Measurements from ENCODE around the gene NEDD4. TPM values are rescaled to one million over a fixed set of nuclear protein-coding genes. Genes with fewer than 3 reads are reported as not detected.

NEDD4 gene
- polyA plus RNA-seq, 3 donors, result 1.2 to 3.8 (median 1.3) TPM

DNA sequence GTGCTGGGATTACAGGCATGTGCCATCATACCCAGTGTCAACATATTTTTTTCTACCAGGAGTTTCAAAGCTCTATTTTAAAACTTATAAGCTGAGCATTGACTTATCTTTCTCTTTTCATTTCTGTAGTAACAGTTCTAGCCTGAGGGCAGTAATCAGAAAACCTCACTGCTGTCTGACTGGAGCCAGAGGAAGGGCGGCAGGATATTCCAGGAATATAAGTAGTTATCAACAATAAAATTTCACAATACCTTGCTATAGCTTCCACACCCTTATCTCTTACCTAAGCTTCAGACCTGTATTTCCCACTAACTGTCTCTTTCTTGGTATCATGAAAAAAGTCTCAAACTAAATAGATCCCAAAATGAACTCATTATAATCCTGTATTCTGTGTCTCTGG, 5.1 kb upstream of the NEDD4 start:
- no CpG with 5 or more reads among the region's 1 CpG for WGBS (ENCODE audit: insufficient coverage)
- H3K4me1 ChIP-seq (ENCODE audit: control insufficient read depth in 1 of 2, insufficient read depth in 2 of 2, low read length in 2 of 2), result peaks cover 5 to 6% of the 10 kb centered on the region in 2 donors
- H3K36me3 ChIP-seq (replicated peaks in 1 of 2; ENCODE audit: control insufficient read depth in 1 of 2, insufficient read depth in 2 of 2, low read length in 2 of 2), result no peaks in the 10 kb centered on the region
- H3K27me3 ChIP-seq (ENCODE audit: control insufficient read depth in 2 of 2, insufficient read depth in 2 of 2, low read length in 2 of 2), result peaks cover 0 to 2% of the 10 kb centered on the region in 2 donors
- peaks cover 0 to 8% (median 3%) of the 10 kb centered on the region in 3 donors for H3K27me3 Mint-ChIP-seq (ENCODE audit: low read depth in 3 of 3)
- no peaks in the 10 kb centered on the region for H3K36me3 Mint-ChIP-seq
- no peaks in the 10 kb centered on the region for H3K79me2 ChIP-seq (ENCODE audit: insufficient read depth, low read length)
- H3K9ac ChIP-seq (ENCODE audit: insufficient read depth, low read length, poor library complexity, severe bottlenecking), result no peak overlapping the region
- no peak overlapping the region for H3K27ac ChIP-seq (ENCODE audit: low read depth in 1 of 2, low read length in 2 of 2)
- no peaks in the 10 kb centered on the region for H3K9me3 ChIP-seq (replicated peaks in 1 of 2; ENCODE audit: control insufficient read depth in 1 of 2, insufficient read depth in 1 of 2, low read length in 2 of 2)
- no peak overlapping the region for H3K27ac Mint-ChIP-seq
- no peak overlapping the region for H2AFZ ChIP-seq (ENCODE audit: insufficient read depth, low read depth, low read length, poor library complexity, severe bottlenecking)
- no peak overlapping the region for H3K4me3 Mint-ChIP-seq
- intact Hi-C loops (cut with micrococcal nuclease), result loop anchor here in 1 of 2 donors (10.0 kb wide), 1 partner anchor 56 kb away; no protein-coding TSS in a partner anchor
- peaks cover 9% of the 10 kb centered on the region for H3K4me1 Mint-ChIP-seq
- no peaks in the 10 kb centered on the region for H4K20me1 ChIP-seq (ENCODE audit: insufficient read depth, low read length)
- no peak for DNase-seq
- no peak overlapping the region for H3K4me2 ChIP-seq (replicated peaks; ENCODE audit: extremely low read depth, low read length, poor library complexity, severe bottlenecking)
- H3K9me3 Mint-ChIP-seq, result no peaks in the 10 kb centered on the region
- H3K4me3 ChIP-seq (replicated peaks in 1 of 3; ENCODE audit: low read depth in 2 of 3, low read length in 3 of 3), result no peak overlapping the region
- TF ChIP-seq, protein P1, sequence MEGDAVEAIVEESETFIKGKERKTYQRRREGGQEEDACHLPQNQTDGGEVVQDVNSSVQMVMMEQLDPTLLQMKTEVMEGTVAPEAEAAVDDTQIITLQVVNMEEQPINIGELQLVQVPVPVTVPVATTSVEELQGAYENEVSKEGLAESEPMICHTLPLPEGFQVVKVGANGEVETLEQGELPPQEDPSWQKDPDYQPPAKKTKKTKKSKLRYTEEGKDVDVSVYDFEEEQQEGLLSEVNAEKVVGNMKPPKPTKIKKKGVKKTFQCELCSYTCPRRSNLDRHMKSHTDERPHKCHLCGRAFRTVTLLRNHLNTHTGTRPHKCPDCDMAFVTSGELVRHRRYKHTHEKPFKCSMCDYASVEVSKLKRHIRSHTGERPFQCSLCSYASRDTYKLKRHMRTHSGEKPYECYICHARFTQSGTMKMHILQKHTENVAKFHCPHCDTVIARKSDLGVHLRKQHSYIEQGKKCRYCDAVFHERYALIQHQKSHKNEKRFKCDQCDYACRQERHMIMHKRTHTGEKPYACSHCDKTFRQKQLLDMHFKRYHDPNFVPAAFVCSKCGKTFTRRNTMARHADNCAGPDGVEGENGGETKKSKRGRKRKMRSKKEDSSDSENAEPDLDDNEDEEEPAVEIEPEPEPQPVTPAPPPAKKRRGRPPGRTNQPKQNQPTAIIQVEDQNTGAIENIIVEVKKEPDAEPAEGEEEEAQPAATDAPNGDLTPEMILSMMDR (IDR thresholded peaks at IDR 0.05), result no peak

DNA sequence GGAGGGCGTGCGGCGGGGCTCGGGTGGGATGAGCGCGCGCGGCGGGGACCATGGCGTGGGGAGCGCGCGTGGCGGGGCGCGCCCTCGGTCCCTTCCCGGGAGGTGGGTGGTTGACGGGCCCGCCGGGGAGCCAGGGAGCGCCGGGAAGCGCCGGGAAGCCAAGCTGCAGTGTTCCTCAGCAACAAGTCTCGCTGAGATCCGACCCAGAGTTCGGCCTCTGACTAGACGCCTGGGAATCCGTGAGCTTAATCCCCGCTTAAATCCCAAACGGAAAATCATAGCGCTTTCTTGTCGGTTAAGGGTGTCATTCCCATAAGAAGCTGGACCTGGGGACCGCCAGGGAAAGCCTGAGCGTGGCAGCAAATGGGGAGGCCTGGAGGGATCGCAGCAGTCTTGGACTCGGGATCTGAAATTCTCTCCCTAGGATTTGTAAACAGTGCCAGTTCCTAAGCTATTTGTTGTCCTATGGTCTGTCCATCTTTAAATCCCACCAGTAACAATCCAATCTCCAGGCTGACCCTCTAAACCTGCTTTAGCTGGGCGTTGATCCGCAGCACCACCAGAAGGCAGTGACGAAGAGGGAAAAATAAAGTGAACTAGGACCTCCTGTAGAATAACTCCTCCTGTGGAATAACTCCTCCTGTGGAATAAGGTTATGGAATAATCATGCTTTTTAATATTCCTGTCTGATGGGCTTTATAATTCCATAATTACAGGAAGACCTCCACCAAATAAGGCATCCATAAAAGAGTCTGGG, 570 bp upstream of the NEDD4 start:
- H3K9ac ChIP-seq (ENCODE audit: insufficient read depth, low read length, poor library complexity, severe bottlenecking), result peak overlapping the region; percentile 63
- H3K27me3 ChIP-seq (ENCODE audit: control insufficient read depth in 2 of 2, insufficient read depth in 2 of 2, low read length in 2 of 2), result peaks cover 0 to 4% of the 10 kb centered on the region in 2 donors
- Mint-ChIP-seq H3K4me3 (peak overlapping the region; percentile 91 to 94), H3K9me3 (no peaks in the 10 kb centered on the region), H3K27ac (peak overlapping the region in 1 of 7 donors; percentile 35), H3K4me1 (peaks cover 30% of the 10 kb centered on the region), H3K36me3 (no peaks in the 10 kb centered on the region), H3K27me3 (ENCODE audit: low read depth in 3 of 3) (peaks cover 0 to 12% (median 0%) of the 10 kb centered on the region in 3 donors)
- H3K36me3 ChIP-seq (replicated peaks in 1 of 2; ENCODE audit: control insufficient read depth in 1 of 2, insufficient read depth in 2 of 2, low read length in 2 of 2), result no peaks in the 10 kb centered on the region
- H3K4me2 ChIP-seq (replicated peaks; ENCODE audit: extremely low read depth, low read length, poor library complexity, severe bottlenecking), result peak overlapping the region; percentile 94
- H3K4me3 ChIP-seq (replicated peaks in 1 of 3; ENCODE audit: low read depth in 2 of 3, low read length in 3 of 3), result peak overlapping the region; percentile 88 to 95 (median 92)
- intact Hi-C loops (cut with micrococcal nuclease), result loop anchor here in 1 of 2 donors (10.0 kb wide), 1 partner anchor 61 kb away; no protein-coding TSS in a partner anchor
- under 1% methylated on average over 38 of the region's 41 CpGs for WGBS (ENCODE audit: insufficient coverage)
- no peak overlapping the region for H3K27ac ChIP-seq (ENCODE audit: low read depth in 1 of 2, low read length in 2 of 2)
- no peaks in the 10 kb centered on the region for H4K20me1 ChIP-seq (ENCODE audit: insufficient read depth, low read length)
- H3K4me1 ChIP-seq (ENCODE audit: control insufficient read depth in 1 of 2, insufficient read depth in 2 of 2, low read length in 2 of 2), result peaks cover 13% of the 10 kb centered on the region in 2 donors
- peak overlapping the region; percentile 84 for H2AFZ ChIP-seq (ENCODE audit: insufficient read depth, low read depth, low read length, poor library complexity, severe bottlenecking)
- H3K79me2 ChIP-seq (ENCODE audit: insufficient read depth, low read length), result peaks cover 3% of the 10 kb centered on the region
- H3K9me3 ChIP-seq (replicated peaks in 1 of 2; ENCODE audit: control insufficient read depth in 1 of 2, insufficient read depth in 1 of 2, low read length in 2 of 2), result no peaks in the 10 kb centered on the region
- no peak for DNase-seq
- TF ChIP-seq, protein P1 (IDR thresholded peaks at IDR 0.05), result peak; percentile 9
